ENCODE data around the gene DNHD1.

The DNHD1 gene

DNA sequence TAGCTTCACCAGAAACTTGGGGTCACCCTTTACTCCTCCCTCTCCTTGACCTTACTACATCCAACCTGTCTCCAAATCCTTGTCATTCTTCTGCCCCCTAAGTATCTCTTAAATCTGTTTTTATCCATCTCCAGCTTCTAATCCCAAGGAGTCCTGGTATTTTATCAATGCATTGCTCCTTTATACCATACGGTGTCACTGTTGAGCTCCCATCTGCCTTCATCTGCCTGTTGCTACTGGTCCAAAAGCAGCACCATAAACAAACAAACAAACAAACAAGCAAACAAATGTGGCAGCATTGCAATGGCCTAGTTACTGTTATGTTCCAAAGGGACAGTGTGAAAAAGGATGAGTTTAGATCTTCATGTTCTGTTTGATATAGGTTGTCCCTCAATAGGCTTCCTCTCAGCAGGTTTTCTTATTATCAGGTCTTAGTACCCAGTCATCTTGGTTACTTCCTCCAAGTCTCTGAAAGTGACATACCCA lies 34.2 kb downstream of the DNHD1 start:
- no peak overlapping the region for H3K4me3 ChIP-seq (ENCODE audit: low read length)
- TF ChIP-seq ZNF274 (IDR thresholded peaks at IDR 0.05; ENCODE audit: low read depth, low read length): no peak

DNA sequence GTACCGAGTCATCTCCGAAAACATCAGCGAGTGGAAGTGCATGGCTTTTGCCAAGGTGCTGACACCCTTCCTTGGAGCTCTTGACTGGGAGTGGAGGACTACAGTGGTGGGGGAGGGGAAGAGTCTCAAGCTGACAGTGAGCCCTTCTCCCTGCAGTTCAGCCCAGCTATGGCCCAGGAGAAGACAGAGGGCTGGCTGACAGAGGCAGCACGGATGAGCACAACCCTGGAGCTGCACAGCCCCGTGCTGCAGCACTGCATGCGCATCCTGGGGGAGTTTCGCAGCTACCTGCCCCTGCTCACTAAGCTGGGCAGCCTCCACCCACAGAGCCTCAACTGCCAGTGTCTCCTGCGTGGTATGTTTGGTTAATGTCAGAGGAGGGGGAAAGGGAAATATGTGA lies 41.4 kb downstream of the DNHD1 start:
- TF ChIP-seq ZNF274 (IDR thresholded peaks at IDR 0.05; ENCODE audit: low read depth, low read length): no peak
- H3K4me3 ChIP-seq (ENCODE audit: low read length): no peak overlapping the region

DNA sequence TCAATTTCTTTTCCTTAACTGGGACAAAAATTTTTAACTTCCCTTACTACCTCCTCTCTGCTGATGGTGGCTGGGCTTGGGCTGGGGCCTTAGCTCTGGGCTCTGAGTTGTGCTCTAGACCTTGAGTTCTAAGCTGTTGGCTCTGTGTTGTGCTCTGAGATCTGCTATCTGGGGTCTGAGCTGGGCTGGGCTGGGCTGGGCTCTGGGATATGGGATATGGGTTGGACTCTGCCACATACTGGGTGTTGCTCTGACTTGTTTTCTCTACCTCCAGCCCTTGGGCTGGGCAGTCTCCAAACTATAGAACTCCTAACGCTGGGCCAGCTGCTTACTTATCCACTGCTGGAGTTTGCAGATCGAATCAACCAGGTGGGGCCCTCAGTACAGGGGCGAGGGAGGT lies 41.9 kb downstream of the DNHD1 start:
- no peak for TF ChIP-seq ZNF274 (IDR thresholded peaks at IDR 0.05; ENCODE audit: low read depth, low read length)
- no peak overlapping the region for H3K4me3 ChIP-seq (ENCODE audit: low read length)

DNA sequence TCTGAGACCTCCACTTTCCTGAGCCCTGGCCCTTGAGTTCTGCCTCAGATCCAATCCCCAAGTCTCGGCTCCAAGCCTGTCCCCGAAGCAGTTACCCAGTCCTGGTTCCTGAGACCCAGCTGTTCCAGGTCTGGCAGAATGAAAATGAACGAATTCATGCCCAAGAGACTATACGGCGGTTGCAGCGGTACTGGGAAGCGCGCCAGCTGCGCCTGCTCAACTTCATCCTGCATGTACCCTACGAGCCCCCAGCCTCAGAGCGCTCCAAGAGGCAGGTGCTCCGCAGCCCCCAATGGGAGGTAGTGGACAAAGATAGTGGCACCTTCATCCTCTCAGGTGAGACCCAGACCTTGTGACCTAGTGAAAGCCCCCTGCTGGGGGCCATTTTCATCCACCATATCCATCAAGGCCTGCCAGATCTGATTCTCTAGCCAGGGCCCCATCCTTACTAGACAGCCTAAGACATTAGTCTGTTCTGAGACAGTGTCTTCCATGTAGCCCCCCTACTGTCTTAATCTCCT lies 42.7 kb downstream of the DNHD1 start:
- TF ChIP-seq ZNF274 (IDR thresholded peaks at IDR 0.05; ENCODE audit: low read depth, low read length): no peak
- no peak overlapping the region for H3K4me3 ChIP-seq (ENCODE audit: low read length)

DNA sequence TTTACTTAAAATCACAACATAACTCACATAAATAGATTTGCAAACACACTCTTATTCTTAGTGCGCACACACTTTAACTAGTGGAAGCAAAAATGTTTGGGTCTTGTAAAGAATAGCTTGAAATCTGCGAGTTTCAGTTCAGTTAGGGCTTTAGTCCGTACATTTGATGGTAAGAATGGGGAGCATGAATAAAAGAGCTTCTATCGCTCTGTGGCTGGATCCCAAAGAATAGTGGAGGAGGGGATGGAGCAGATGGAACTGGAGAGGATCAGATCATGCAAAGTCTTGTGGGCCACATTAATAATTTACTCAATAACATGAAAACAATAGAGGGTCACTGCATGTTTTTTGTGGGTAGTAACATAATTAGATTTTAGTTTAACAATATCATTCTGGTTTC lies 44.3 kb downstream of the DNHD1 start:
- TF ChIP-seq ZNF274 (IDR thresholded peaks at IDR 0.05; ENCODE audit: low read depth, low read length): no peak
- no peak overlapping the region for H3K4me3 ChIP-seq (ENCODE audit: low read length)

DNA sequence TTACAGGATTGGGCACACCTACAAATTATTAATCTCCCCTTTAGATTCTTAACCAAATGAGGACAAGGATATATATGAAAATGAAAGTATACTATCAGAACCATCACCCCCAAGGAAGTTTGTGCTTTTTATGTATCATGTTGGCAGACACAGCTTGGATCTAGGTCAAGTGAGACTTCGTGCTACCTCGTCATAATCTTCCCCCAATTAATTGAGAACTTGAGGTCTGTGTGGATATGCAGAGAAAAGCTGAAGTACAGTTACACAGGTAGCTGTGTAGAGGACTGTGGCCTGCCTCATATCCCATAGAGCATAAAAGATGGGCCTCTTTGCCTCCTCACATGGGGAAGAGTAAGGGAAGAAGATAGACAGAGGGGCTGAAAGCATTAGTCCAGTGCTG lies 45.6 kb downstream of the DNHD1 start:
- no peak for TF ChIP-seq ZNF274 (IDR thresholded peaks at IDR 0.05; ENCODE audit: low read depth, low read length)
- H3K4me3 ChIP-seq (ENCODE audit: low read length): no peak overlapping the region

DNA sequence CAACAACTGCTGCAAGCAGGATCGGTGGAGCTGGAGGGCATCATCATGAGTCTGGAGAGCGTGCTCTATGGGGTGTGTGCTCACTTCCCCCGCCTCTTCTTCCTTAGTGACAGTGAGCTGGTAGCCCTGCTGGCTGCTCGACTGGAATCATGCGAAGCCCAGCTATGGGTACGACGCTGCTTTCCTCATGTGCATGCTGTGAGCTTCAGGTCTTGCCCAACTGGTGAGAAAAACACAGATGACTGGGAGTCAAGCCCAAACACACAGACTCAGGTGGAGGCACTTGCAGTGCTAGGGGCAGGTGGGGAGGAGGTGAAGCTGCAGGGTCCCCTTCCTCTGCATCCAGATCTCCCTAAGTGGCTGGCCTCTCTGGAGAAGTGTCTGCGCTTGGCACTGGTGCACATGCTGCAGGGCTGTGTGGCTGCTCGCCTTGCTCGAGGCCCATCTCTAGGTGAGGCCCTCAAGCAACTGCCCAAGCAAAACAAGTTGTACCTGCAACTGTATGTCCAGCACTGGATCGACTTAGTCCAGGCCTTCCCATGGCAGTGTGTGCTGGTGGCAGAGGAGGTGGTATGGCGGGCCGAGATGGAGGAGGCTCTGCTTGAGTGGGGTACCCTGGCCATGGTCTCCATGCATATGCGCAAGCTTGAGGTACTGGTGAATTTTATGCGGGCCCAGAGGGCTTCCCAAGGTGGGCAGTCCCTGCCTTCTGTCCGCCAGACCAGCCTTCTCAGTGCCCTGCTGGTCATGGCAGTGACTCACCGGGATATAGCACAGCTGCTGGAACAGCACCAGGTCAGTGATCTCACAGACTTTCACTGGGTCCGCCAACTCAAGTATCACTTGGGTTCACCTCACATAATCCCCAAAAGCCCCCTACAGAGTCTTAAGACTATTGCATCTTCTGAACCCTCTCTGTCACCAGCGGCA lies 48.1 kb downstream of the DNHD1 start:
- TF ChIP-seq ZNF274 (IDR thresholded peaks at IDR 0.05; ENCODE audit: low read depth, low read length): no peak
- no peak overlapping the region for H3K4me3 ChIP-seq (ENCODE audit: low read length)

DNA sequence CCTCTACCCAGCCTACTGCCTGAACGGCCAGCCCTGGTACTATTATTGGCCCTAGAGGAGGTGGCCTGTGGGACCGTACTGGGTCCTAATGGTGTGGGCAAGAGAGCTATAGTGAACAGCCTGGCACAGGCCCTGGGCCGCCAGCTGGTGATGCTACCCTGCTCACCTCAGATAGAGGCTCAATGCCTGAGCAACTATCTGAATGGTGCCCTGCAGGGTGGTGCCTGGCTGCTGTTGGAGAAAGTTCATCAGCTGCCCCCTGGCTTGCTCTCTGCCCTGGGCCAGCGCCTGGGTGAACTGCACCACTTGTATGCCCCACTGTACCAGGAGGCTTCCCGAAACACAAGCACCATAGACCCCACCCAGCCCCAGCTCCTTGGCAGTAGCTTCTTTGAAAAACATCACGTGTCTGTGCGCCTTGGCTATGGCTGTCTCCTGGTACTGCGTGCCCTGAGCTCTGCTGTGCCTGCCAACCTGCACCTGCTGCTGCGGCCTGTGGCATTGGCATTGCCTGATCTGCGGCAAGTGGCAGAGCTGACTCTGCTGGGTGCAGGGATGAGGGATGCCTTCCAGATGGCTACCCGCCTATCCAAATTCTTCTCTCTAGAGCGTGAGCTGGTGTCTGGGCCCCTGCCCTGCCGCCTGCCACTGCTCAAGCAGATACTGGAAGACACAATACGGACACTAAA lies 49.0 kb downstream of the DNHD1 start:
- no peak for TF ChIP-seq ZNF274 (IDR thresholded peaks at IDR 0.05; ENCODE audit: low read depth, low read length)

DNA sequence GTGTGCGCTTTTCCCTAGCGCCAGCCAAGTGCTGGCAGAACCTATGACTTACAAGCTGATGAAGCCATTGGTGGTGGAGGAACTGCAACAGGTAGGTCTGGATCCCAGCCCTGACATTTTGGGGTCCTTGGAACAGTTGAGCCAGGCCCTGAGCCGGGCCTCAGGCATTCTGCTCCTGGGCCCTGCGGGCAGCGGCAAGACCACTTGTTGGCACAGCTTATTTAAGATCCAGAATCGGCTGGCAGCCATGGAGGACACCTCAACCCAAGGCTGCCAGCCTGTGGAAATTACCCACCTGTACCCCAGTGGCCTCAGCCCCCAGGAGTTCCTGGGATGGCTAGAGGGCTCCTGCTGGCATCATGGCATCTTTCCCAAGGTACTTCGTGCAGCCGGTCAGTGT lies 49.7 kb downstream of the DNHD1 start:
- no peak for TF ChIP-seq ZNF274 (IDR thresholded peaks at IDR 0.05; ENCODE audit: low read depth, low read length)
- H3K4me3 ChIP-seq (ENCODE audit: low read length): no peak overlapping the region

More for the DNA sequence above, 49.0 kb downstream of the DNHD1 start:
- H3K4me3 ChIP-seq (ENCODE audit: low read length): no peak overlapping the region

DNA sequence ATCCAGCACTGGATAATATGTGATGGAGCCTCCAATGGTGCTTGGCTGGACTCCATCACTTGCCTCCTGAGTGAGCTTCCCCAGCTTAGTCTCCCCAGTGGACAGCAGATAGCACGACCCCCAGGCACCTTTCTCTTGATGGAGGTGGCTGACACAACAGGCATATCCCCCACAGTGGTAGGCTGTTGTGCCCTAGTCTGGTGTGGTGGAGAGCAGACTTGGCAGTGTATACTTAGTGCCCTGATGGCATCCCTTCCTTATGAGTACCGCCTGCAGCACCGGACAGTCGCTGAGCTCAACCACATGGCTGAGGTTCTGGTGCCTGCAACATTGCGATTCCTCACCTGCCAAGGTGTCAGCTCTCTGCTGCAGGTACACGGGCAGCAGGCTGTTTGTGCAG lies 50.1 kb downstream of the DNHD1 start:
- TF ChIP-seq ZNF274 (IDR thresholded peaks at IDR 0.05; ENCODE audit: low read depth, low read length): no peak

DNA sequence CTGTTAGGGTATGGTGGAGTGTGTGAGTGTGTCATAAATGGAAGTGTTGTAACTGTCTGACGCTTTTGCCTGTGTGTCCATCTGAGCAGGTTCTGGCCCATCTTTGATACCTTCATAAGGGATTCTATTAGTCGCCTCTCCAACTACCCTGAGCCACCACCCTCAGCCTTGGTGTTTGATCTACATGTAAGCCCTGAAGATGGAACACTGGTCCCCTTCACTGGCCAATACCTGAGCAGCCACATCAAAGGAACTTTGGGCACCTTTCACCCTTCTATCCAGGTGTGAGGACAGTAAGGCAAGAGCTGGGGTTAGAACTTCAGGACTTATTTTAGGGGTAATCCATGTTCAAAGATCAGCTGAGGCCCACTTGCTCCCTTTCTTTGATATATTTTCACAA lies 51.0 kb downstream of the DNHD1 start:
- no peak overlapping the region for H3K4me3 ChIP-seq (ENCODE audit: low read length)
- TF ChIP-seq ZNF274 (IDR thresholded peaks at IDR 0.05; ENCODE audit: low read depth, low read length): no peak

More for the DNA sequence above, 50.1 kb downstream of the DNHD1 start:
- no peak overlapping the region for H3K4me3 ChIP-seq (ENCODE audit: low read length)

DNA sequence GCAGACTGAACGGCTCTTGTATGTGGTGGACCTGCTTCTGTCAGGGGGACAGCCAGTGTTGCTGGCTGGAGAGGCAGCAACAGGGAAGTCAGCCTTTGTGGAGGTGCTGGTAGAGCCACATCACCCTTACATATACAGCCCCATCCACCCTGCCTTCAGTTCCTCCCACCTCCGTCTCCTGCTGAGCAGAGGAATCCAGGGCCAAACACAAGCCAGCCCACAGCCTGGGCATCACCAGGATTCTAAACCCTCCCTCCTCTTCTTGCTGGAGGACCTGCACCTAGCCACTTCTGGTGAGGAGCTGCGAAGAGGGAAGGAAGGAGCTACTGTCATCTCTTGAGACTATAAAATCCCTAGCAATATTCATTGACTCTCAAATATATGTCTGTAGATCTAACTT lies 51.6 kb downstream of the DNHD1 start:
- TF ChIP-seq ZNF274 (IDR thresholded peaks at IDR 0.05; ENCODE audit: low read depth, low read length): no peak
- no peak overlapping the region for H3K4me3 ChIP-seq (ENCODE audit: low read length)

DNA sequence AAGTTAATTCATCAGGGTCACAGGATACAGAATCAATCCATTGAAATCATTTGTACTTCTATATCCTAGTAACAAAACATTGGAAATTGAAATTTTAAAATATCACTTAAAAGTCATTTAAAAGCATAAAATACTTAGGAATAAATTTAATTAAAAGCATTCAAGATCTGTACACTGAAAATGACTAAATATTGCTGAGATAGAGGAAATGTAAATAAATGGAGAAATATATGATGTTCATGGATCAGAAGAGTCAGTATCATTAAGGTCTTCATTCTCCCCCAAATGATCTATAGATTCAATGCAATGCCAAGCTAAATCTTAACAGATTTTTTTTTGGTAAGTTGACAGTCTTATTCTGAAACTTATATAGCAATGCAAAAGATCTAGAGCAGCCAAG lies 56.6 kb downstream of the DNHD1 start:
- H3K4me3 ChIP-seq (ENCODE audit: low read length): no peak overlapping the region
- no peak for TF ChIP-seq ZNF274 (IDR thresholded peaks at IDR 0.05; ENCODE audit: low read depth, low read length)

DNA sequence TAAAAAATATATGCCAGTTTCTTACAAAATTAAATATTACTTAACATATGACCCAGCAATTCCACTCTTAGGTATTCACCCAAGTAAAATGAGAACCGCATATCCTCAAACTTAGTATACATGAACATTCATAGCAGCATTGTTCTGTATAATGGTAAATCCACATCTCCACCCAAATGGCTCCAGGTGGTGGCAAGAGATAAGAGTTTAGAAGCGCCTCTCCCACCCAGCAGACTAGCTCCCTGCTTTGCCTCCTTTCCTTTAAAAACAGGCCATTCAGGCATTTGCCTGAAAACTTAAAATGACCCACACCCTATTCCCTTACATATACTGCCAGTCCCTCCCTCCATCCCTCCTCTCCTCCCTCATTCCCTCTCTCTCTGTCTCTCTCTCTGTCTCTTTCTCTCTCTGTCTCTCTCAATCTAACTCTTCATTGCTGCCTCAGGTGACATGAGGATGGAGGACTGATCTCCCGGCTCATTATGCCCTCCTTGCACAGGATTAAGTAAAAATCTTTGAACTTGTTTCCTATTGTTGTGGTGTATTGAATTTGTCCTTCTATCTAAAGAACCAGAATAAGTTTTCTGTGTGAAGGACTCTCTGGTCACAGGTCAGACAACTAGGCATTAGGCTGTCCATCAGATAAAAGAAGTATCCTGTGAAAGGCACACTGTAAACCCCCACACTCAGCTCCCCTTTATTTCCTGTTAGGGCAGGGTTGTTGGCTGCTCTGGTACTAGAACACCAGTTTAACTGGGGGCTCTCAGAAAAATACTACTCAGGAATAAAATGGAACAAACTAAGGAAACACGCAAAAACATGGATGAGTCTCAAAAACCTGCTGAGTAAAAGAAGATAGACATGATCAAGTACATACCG lies 58.0 kb downstream of the DNHD1 start:
- no peak for TF ChIP-seq ZNF274 (IDR thresholded peaks at IDR 0.05; ENCODE audit: low read depth, low read length)
- no peak overlapping the region for H3K4me3 ChIP-seq (ENCODE audit: low read length)
